Colon (tissue), 2 donors: Measurements from ENCODE around the gene GLI2.

Source experiments
- FAIRE-seq: peaks from 2 replicates; lab custom pipeline; 2012; peaks lifted over from hg19 to GRCh38; lab: Jason Lieb, UNC
- donor health status: control.
- donor health status: control.

The GLI2 gene

GRCh38 chr2:120770641-120771040, 35.0 kb downstream of the GLI2 start:
- FAIRE-seq = no peak

- FAIRE-seq = no peak
Measured at GRCh38 chr2:120771111-120771780, 35.6 kb downstream of the GLI2 start.

GRCh38 chr2:120771781-120772208, 36.1 kb downstream of the GLI2 start:
- no peak for FAIRE-seq

GRCh38 chr2:120772261-120772660, 36.6 kb downstream of the GLI2 start:
- FAIRE-seq = no peak

- no peak for FAIRE-seq
Measured at GRCh38 chr2:120773186-120773800, 37.6 kb downstream of the GLI2 start.

- no peak for FAIRE-seq
Measured at GRCh38 chr2:120774557-120775160, 39.0 kb downstream of the GLI2 start.

GRCh38 chr2:120775194-120775593, 39.5 kb downstream of the GLI2 start:
- no peak for FAIRE-seq

GRCh38 chr2:120775801-120776589, 40.3 kb downstream of the GLI2 start:
- FAIRE-seq = no peak

GRCh38 chr2:120776649-120777048, 41.0 kb downstream of the GLI2 start:
- no peak for FAIRE-seq

- FAIRE-seq = no peak
Measured at GRCh38 chr2:120777170-120777751, 41.6 kb downstream of the GLI2 start.

GRCh38 chr2:120777787-120778186, 42.1 kb downstream of the GLI2 start:
- FAIRE-seq = no peak

- no peak for FAIRE-seq
Measured at GRCh38 chr2:120778244-120778643, 42.6 kb downstream of the GLI2 start.

GRCh38 chr2:120779781-120780283, 44.2 kb downstream of the GLI2 start:
- FAIRE-seq = no peak

- FAIRE-seq = no peak
Measured at GRCh38 chr2:120780402-120780801, 44.7 kb downstream of the GLI2 start.

GRCh38 chr2:120783371-120783791, 47.7 kb downstream of the GLI2 start:
- no peak for FAIRE-seq

GRCh38 chr2:120783969-120784372, 48.3 kb downstream of the GLI2 start:
- FAIRE-seq = no peak
